Ramos (cell line): ENCODE measurements around the gene RNF26.

Source experiments
- in situ Hi-C: fragments of 300-500 bp; cut with MboI; formaldehyde crosslinking; loops from one replicate; pipeline ENCODE4 v1.14.3; 2022; ENCODE audit warnings: low sequenced_read_pairs; ENCODE audit not compliant: unreplicated experiment

Gene RNF26

GRCh38 chr11:119315131-119316015 is 19.0 kb upstream of the RNF26 start:
- in situ Hi-C loops, result no loop called here

GRCh38 chr11:119316016-119316728 is 18.2 kb upstream of the RNF26 start:
- in situ Hi-C loops, result no loop called here

- in situ Hi-C loops, result no loop called here
These were observed 17.4 kb upstream of the RNF26 start, which contains the start of gene MCAM for GRCh38 chr11:119316729-119317591. TSS of gene MCAM (minus strand) at chr11:119317130. CDS start at chr11:119317101, 29 bp downstream.

GRCh38 chr11:119317592-119318239 is 16.6 kb upstream of the RNF26 start:
- in situ Hi-C loops, result no loop called here

- in situ Hi-C loops, result no loop called here
These were observed 15.8 kb upstream of the RNF26 start for GRCh38 chr11:119318240-119319135.

- in situ Hi-C loops, result no loop called here
These were observed 15.1 kb upstream of the RNF26 start for GRCh38 chr11:119319136-119319699.

- in situ Hi-C loops, result no loop called here
These were observed 14.6 kb upstream of the RNF26 start for GRCh38 chr11:119319700-119320239.

GRCh38 chr11:119320240-119320775 is 14.0 kb upstream of the RNF26 start:
- in situ Hi-C loops, result no loop called here

- in situ Hi-C loops, result no loop called here
These were observed 13.4 kb upstream of the RNF26 start for GRCh38 chr11:119320776-119321524.

- in situ Hi-C loops, result no loop called here
These were observed 12.0 kb upstream of the RNF26 start for GRCh38 chr11:119322360-119322739.

GRCh38 chr11:119322921-119323531 is 11.3 kb upstream of the RNF26 start:
- in situ Hi-C loops, result no loop called here

GRCh38 chr11:119323532-119324033 is 10.7 kb upstream of the RNF26 start:
- in situ Hi-C loops, result no loop called here

GRCh38 chr11:119324189-119324588 is 10.1 kb upstream of the RNF26 start:
- in situ Hi-C loops, result no loop called here

- in situ Hi-C loops, result no loop called here
These were observed 5.0 kb upstream of the RNF26 start for GRCh38 chr11:119329320-119329719.

- in situ Hi-C loops, result no loop called here
These were observed 4.1 kb upstream of the RNF26 start for GRCh38 chr11:119330237-119330636.

GRCh38 chr11:119332111-119332765 is 2.1 kb upstream of the RNF26 start:
- in situ Hi-C loops, result no loop called here
